ENCODE measurements around the gene FABP3.
A peak's percentile ranks its signal among the peaks of the same experiment; 100 is the strongest.

FABP3 gene

GRCh38 chr1:31373056-31373896, at the start of gene FABP3:
FABP3 (minus strand) TSS chr1:31373076; CDS start chr1:31373014, 62 bp downstream.
- DNase-seq (ENCODE audit: low spot score) = peak; percentile 70

GRCh38 chr1:31421371-31422040, 48.6 kb upstream of the FABP3 start:
- DNase-seq (ENCODE audit: low spot score) = no peak

GRCh38 chr1:31420716-31421115, 47.8 kb upstream of the FABP3 start:
- no peak for DNase-seq (ENCODE audit: low spot score)

- DNase-seq (ENCODE audit: low spot score) = no peak
These were observed 45.9 kb upstream of the FABP3 start for GRCh38 chr1:31418626-31419323.

- no peak for DNase-seq (ENCODE audit: low spot score)
These were observed 44.3 kb upstream of the FABP3 start for GRCh38 chr1:31417148-31417547.

- no peak for DNase-seq (ENCODE audit: low spot score)
These were observed 43.3 kb upstream of the FABP3 start for GRCh38 chr1:31416101-31416736.

- DNase-seq (ENCODE audit: low spot score) = no peak
These were observed 42.8 kb upstream of the FABP3 start for GRCh38 chr1:31415658-31416057.

DNA sequence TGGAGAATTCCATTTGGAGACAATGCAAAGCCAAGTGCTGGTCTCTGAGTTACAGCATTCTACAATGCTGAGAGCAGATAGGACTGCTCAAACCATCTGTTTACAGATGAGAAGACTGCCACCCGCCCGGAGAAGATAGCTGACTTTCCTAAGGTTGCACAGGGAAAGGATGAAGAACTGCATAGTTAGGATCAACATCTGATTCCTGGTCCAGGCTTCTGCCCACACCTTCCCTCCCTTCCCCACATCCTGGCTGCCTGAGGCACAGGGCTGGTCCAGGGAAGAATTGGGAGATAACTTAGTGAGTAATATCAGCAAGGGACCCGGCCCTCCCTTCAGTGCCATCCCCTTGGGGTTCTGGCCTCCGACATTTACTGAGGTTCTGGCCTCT, 42.1 kb upstream of the FABP3 start:
- DNase-seq (ENCODE audit: low spot score) = no peak

GRCh38 chr1:31413405-31414001, 40.6 kb upstream of the FABP3 start:
- DNase-seq (ENCODE audit: low spot score) = no peak

- no peak for DNase-seq (ENCODE audit: low spot score)
These were observed 40.0 kb upstream of the FABP3 start, which contains the start of gene SERINC2 for GRCh38 chr1:31412732-31413404. SERINC2 (plus strand) TSS chr1:31413213; CDS start chr1:31413266, 53 bp downstream.

DNA sequence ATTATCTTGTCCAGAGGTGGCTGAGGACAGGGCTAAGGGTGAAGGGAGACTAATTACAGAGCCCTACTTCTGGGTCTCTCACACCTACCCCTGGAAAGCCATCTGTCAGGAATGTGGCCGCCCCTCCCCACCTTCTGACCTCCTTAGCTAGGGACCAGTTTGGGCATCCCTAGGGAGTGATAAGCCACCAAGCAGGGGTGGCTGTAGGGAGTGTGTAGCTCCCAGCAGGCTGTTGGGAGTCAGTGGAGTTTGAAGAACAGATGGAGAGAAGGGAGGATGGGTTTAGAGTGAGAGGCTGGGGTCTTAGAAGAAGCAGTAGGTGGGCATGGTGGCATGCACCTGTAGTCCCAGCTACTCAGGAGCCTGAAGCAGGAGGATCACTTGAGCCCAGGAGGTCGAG, 39.3 kb upstream of the FABP3 start:
- no peak for DNase-seq (ENCODE audit: low spot score)

DNA sequence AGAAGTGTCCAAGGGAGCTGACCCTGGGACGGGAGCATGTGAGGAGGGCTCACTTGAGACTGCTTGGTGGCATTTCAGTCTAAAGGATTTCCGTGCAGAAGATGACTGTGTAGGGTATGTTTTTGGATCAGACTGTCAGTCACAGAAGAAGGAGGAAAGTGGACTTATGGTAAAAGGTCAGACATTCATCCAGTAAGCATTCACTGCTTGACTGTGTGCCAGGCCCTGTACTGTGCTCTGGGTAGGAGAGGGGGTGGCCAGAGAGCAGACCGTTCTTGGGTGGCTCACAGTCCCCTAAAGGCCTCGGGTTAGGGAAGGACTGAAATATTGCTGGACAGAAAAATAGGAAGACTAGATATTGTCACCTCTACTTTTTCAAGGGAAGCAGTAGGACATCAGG, 38.0 kb upstream of the FABP3 start:
- no peak for DNase-seq (ENCODE audit: low spot score)

DNA sequence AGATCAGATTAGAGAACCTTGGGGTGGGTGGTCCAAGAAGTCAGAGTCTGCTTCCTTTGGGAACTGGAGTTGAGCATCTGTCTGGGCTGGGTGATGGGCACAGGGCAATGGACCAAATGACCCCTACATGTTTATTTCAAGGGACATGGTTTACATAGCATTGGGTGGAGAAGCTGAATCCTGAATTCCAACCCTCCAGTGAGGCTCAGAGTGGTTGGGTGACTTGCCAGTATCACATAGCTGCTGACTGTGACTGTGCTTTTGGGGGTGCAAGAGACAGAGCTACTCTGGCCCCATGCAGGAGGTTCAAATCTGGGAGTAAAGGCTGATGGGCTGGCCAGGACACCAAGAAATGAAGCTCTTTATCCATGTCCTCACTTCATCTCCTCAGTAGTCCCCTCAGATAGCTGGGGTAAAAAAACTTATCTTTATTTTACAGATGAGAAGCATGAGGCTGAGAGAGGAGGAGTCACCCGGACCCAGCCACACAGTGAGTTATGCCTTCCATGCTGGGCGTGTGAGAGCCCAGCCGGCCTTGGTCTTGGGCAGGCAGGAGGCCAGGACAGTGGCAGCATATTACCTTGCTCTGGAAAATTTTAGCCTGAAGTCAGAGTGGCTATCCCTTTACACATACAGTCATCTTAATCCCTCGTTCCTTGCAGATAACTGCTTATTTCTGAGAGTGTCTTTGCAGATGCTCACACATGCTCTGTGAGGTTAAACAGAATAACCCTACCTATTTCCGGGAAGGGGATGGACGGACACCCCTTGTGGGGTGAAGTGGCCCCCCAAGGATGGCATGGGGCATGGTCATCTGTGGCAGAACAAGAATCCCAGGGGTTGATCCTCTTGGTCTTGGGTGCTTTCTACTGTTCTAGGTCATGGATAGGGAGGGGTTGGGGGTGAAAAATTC, 37.3 kb upstream of the FABP3 start:
- no peak for DNase-seq (ENCODE audit: low spot score)

DNA sequence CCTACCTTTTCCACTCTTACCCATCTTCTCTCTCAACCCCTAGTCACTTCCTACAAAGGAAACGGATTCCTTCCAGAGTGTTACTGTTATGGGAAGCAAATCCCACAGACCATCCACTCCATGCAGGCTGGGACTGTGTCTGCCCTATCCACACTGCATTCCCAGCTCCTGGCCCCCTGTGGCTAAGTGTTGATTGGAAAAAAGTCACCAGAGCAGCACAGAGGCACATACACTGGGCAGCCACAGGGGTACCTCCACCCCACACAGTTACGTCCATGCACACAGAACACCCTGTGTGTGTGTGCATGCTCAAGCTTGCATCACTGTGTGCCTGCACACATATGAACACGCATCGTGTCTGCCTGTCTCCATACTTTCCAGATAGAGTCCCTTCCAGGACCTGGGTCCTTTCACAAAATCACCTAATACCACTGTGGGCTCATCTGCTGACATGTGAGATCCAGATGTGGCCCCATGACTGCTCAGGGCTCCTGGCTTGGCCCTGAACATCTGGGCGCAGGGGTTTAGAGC, 36.0 kb upstream of the FABP3 start:
- DNase-seq (ENCODE audit: low spot score) = no peak

GRCh38 chr1:31407029-31407626, 34.3 kb upstream of the FABP3 start:
- no peak for DNase-seq (ENCODE audit: low spot score)

DNA sequence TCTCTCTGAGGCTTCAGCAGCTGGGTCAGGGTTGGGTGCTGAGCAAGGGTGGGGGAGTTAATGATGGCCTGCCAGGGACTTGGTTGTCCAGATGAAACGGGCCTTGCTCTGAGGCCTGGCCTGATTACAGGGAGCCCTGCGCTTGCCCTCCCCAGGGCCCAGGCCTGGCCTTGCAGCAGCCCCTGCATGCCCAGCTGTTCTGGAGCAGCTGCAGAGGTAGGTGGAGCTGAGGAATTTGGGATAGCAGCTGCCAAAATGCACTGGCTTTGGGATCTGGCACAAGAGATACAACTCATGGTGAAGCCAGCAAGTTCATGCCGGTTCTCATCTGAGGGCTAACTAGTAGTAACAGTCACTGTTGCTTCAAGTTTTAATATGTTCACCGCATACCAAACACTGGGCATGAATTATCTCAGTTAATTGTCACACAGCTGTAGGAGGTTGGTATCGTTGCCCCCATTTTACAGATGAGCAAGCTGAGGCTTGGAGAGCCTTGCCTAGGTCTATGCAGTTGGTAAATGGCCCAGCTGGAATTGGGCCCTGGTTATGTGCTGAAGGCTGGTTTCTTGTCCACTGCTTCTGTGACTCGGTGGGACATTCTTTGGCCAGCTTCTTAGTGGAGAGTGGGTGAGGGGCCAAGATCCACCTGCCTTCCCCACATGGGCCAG, 32.8 kb upstream of the FABP3 start:
- DNase-seq (ENCODE audit: low spot score) = no peak

DNA sequence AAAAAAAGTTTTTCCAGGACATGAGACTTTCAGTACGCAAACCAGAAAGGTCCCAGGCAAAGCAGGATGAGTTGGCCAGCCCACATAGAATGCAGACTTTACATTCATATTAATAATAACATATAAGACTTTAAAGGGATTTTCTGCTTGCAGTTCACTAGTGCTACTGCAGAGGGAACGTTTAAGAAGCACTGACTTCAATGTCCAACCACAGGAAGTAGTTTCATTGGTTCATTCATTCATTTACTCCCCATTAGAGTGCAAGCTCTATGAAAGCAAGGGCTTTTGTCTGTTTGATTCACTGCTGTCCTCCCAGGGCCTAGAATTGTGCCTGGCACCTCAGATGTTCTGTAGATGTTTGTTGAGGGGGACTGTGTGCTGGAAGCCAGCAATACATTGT, 28.4 kb upstream of the FABP3 start:
- DNase-seq (ENCODE audit: low spot score) = no peak

DNA sequence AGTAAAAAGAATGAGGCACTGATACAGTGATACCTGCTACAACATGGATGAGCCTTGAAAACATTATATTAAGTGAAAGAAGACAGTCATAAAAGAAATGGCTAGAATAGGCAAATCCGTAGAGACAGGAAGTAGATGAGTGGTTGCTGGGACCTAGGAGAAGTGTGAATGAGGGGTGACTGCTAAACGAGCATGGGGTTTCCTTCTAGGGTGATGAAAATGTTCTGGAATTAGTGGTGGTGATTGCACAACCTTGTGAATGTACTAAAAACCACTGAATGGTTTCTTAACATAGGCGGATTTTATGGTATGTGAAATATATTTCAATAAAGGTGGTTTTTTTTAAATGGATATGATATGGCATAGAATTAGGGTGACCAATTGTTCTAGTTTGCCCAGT, 27.5 kb upstream of the FABP3 start:
- no peak for DNase-seq (ENCODE audit: low spot score)

GRCh38 chr1:31399976-31400375, 27.1 kb upstream of the FABP3 start:
- no peak for DNase-seq (ENCODE audit: low spot score)

Measured in putamen (tissue), 1 donor.